H1 (cell line): ENCODE results near the gene SGO2. TPM values are rescaled to one million over a fixed set of nuclear protein-coding genes. Genes with fewer than 3 reads are reported as not detected.

Experiments
- CEBPB ChIP-seq: IDR thresholded peaks from 2 replicates; pipeline ENCODE4 v1.6.1; 2012; ENCODE audit warnings: low read depth, low read length
- EP300 ChIP-seq, 2 experiments: IDR thresholded peaks; 1 replicate in 1 of 2; 2 replicates in 1 of 2; pipeline ENCODE4 v1.6.1; 2011 to 2012; ENCODE audit warnings: low read depth in 2 of 2, low read length in 2 of 2, mild to moderate bottlenecking in 2 of 2, borderline replicate concordance in 1 of 2, inconsistent platforms in 1 of 2, moderate library complexity in 1 of 2
- HDAC2 ChIP-seq, 2 experiments: fragments of 300-600 bp in 1 of 2; sonication (generic) in 1 of 2; IDR thresholded peaks; 2 replicates each; pipeline ENCODE4 v1.6.1; 2011 to 2012; ENCODE audit warnings: low read depth in 2 of 2, low read length in 2 of 2, mild to moderate bottlenecking in 2 of 2, moderate library complexity in 2 of 2, borderline replicate concordance in 1 of 2, inconsistent platforms in 1 of 2
- NANOG ChIP-seq: IDR thresholded peaks from 2 replicates; pipeline ENCODE4 v1.6.1; 2011; ENCODE audit warnings: low read length, low read depth, mild to moderate bottlenecking, inconsistent platforms; ENCODE audit not compliant: insufficient read depth, poor library complexity, severe bottlenecking
- RAD21 ChIP-seq, 2 experiments: IDR thresholded peaks in 1 of 2; conservative IDR thresholded peaks in 1 of 2; 2 replicates each; pipeline ENCODE4 v1.6.1; 2011; ENCODE audit warnings: low read depth in 2 of 2, low read length in 2 of 2, improper control_type of control experiment in 1 of 2, inconsistent platforms in 1 of 2, mild to moderate bottlenecking in 1 of 2, moderate library complexity in 1 of 2
- SIRT6 ChIP-seq: IDR thresholded peaks from one replicate; pipeline ENCODE4 v1.7.1; 2012; ENCODE audit warnings: low read length, inconsistent platforms
- polyA plus RNA-seq, 7 experiments: library from polyadenylated mRNA; depleted of rRNA in 3 of 7; stranded (reverse) in 5 of 7; unstranded in 2 of 7; fragments of >200 nt in 5 of 7; fragments of 200-250 nt in 2 of 7; gene quantifications; 1 replicate in 5 of 7; 2 replicates in 1 of 7; 4 replicates in 1 of 7; pipeline versions ENCODE4 v1.2.1 to v1.2.3, GENCODE V29; 2011 to 2013; ENCODE audit warnings: missing spikeins in 2 of 7, mixed read lengths in 2 of 7
- total RNA-seq: library from RNA; stranded (reverse); fragmentation: NEBNext Ultra II Directional; extraction: Animal tissue kit (Norgen Biotek cat#: 25700); gene quantifications from 2 replicates; pipeline ENCODE4 v1.2.1, GENCODE V29; 2021
- TF ChIP-seq, protein P1 (sequence below): IDR thresholded peaks from 2 replicates; pipeline ENCODE4 v1.6.1; 2012; ENCODE audit warnings: low read length, inconsistent platforms

The SGO2 gene
- total and polyA plus RNA-seq, 2 of the 8 experiments (the other 6 are each of a cell fraction or from before 2014, with no cell fraction given), result 2.4 to 33.2 TPM

DNA sequence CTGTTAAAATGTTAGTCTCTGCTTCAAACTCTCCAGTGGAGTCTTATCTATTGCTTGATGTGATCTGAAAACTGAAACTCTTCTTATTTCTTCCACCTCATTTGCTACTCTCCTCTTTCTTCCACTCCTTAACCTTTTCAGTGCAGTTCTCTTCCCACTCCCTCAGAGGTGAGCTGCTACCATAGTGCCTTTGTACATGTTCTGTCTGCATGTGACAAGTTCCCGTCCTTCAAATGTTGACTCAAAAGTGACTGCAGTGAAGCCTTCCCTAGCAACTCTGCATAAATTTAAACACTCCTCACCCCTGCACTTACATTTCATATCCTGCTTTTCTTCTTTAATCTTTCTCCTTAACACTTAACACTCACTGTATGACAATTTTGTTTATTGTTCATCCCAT lies 12.1 kb downstream of the SGO2 start (continued):
- TF ChIP-seq, protein P1, sequence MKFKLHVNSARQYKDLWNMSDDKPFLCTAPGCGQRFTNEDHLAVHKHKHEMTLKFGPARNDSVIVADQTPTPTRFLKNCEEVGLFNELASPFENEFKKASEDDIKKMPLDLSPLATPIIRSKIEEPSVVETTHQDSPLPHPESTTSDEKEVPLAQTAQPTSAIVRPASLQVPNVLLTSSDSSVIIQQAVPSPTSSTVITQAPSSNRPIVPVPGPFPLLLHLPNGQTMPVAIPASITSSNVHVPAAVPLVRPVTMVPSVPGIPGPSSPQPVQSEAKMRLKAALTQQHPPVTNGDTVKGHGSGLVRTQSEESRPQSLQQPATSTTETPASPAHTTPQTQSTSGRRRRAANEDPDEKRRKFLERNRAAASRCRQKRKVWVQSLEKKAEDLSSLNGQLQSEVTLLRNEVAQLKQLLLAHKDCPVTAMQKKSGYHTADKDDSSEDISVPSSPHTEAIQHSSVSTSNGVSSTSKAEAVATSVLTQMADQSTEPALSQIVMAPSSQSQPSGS, result no peak
- no peak for TF ChIP-seq HDAC2 (IDR thresholded peaks at IDR 0.05; ENCODE audit: borderline replicate concordance in 1 of 2, low read depth in 2 of 2, low read length in 2 of 2)
- TF ChIP-seq NANOG, result no peak
- no peak for TF ChIP-seq RAD21 (IDR thresholded peaks at IDR 0.05 in 1 of 2, conservative IDR thresholded peaks at IDR 0.05 in 1 of 2; ENCODE audit: low read depth in 2 of 2, low read length in 2 of 2)
- TF ChIP-seq SIRT6, result no peak
- no peak for TF ChIP-seq CEBPB
- TF ChIP-seq EP300 (IDR thresholded peaks at IDR 0.05; ENCODE audit: borderline replicate concordance in 1 of 2, low read depth in 2 of 2, low read length in 2 of 2), result no peak
